HT-29 (cell line): Measurements from ENCODE around the gene GRM4. TPM values are rescaled to one million over a fixed set of nuclear protein-coding genes. Genes with fewer than 3 reads are reported as not detected.

Source experiments
- DNase-seq: peaks from one replicate; pipeline ENCODE4 v3.0.0-alpha.2; 2015; ENCODE audit warnings: low spot score
- total RNA-seq: library from RNA; depleted of rRNA; stranded (reverse); fragments of >200 nt; shearing (Covaris generic); gene quantifications from 2 replicates; pipeline ENCODE4 v1.2.3, GENCODE V29; 2014

GRM4 gene
- total RNA-seq, 1 experiment from 2014 or later: not detected

DNA sequence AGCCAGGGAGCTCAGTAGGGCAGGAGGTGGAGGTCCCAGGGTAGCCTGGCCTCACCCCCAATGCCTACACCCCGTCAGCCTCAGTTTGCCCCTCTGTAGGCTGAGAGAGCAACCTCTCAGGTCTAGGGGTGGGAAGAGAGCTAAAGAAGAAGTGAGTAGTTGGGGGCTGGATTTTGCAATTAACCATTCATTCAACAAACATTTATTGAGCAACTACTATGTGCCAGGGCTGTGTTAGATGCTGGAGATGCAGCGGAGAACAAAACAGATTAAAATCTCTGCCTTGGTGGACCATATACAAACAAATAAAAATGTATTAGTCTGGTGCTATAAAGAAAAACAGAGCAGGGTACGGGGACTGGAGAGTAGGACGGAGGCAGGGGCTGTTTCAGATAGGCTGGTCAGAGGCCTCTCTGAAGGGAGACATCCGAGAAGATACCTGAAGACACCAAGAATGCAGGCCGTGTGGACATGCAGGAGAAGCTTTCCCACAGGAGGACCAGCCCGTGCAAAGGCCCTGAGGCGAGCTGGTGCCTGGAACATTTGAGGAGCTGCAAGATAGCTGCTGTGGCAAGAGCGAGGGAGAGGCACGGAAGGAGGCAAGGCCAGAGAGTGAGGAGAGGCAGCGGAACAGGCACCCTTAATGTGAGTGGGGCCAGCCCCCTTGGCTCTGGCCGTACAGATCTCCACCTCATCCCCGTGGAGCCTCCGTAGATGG is 60.3 kb downstream of the GRM4 start:
- DNase-seq: no peak

DNA sequence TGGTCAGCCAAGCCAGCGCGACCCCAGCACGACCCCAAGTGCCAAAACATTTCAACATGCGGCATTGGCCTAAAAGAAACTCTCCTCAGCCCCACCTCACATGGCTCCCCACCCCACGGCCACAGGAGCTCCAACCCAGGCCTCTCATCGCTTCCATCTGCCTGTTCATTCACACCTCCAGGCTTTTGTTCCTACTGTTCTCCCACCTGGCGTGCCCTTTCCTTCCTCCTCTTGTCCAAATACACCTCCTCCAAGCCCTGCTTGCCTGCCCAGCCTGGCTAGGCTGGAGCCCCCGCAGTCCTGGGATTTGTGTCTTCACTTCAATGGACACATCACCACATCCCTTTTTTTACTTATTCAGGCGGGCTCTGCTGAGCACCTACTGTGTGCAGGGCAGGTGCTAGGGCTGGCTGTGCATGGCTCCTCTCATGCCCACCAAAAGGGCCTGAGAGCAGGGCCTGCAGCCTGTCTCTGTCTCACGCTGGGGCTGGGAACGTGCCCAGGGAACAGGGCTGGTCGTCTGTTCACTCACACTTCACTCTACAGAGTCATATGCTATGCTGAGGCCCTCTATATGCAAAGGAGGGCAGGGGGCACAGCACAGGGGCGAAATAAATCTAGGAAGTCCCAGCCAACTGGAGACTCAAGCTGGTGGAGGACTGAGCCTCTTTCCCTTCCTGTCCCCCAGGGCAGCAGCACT is 61.1 kb downstream of the GRM4 start:
- DNase-seq: no peak

- no peak for DNase-seq
Observed at GRCh38 chr6:34082864-34083626, 62.8 kb downstream of the GRM4 start.

DNA sequence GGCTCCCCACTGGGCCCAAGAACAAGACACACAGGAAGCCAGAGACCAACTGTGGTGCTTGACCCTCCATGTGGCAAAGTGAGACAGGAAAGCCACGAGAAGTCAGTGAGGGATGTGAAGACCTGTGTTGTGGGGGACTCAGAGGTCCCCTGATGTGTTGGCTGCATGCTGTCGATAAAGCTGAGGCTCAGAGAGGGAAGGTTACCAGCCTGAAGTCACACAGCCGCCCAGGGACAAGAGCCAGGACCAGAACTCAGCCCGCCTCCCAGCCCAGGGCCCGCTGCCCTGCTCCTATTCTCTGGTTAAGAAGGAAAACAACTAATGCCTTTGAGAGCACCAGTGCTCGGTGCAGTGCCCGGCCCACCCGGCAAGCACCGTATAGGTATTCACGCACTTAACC is 63.5 kb downstream of the GRM4 start:
- DNase-seq: no peak

DNA sequence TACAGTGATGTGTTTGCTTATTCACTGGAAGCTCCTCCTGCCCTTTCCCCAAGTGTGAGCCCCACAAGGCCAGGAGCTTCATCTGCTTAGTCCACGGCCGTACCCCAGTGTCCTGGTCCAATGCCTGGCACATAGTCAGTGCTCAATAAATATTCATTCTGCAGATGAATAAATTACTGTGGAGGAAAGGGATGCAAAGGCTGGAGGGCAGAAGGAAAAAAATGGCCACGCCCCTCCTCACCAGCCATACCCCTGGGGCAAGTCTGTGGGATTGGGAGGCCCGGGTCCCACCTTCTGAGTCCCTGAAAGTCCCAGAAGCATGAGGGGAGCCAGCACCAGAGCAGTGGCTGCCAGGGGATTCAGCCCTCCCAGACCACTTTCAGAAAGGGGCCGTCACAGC is 65.5 kb downstream of the GRM4 start:
- no peak for DNase-seq

DNA sequence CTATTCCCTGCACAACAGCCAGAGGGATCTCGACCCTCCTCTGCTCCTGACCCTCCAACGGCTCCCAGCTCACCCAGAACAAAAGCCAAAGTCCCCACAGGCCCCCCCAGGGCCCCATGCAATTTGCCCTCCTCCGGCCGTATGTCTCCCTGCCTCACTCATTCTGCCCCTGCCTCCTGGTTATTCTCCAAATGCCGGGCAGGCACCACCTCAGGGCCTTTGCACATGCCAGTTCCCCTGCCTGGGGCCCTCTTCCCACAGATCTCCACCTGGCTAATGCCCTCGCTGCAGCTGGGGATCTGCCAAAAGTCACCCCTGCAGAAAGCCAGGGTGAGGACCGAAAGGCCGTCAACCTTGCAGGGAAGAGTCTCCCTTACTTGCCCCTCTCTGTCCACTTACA is 66.0 kb downstream of the GRM4 start:
- no peak for DNase-seq

DNA sequence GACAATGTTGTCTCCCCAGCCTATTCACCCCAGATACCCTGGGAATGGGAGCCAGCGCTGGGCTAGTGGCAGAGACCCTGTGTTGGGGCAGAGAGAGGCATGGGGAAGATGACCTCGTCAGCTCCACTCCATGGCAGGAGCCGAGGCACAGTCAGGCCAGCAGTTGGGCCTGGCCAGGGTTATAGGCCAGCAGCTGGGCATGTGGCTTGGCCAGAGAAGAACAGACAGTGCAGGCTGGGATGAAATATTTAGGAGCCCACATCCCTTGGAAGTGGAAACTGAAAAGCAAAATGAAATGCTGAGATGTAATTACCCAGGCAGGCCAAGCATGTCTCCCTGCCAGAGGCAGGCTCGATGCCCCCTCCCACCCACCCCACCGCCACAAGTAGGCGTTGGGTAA is 70.0 kb downstream of the GRM4 start:
- no peak for DNase-seq

- DNase-seq: no peak
Observed at GRCh38 chr6:34074064-34074742, 71.7 kb downstream of the GRM4 start.

DNA sequence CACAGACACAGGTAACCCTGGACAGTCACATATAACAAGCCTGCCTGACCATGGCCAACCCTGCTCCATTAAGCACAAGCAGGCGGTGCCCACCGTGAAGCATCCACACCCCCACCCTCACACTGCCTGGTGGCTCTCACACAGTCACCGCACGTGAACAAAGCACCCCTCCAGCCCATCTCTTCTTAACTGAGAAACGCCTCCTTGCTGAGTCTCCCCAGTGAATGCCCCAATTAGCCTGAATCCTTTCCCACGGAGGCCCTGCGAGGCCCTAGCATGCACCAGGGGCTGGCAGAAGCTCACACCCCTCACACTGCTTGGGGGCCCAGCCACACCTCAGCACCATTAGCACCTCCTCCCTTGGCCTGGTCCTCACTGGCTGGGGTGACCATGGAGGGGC is 72.3 kb downstream of the GRM4 start:
- DNase-seq: no peak

- DNase-seq: no peak
Observed at GRCh38 chr6:34072727-34073126, 73.2 kb downstream of the GRM4 start.

DNA sequence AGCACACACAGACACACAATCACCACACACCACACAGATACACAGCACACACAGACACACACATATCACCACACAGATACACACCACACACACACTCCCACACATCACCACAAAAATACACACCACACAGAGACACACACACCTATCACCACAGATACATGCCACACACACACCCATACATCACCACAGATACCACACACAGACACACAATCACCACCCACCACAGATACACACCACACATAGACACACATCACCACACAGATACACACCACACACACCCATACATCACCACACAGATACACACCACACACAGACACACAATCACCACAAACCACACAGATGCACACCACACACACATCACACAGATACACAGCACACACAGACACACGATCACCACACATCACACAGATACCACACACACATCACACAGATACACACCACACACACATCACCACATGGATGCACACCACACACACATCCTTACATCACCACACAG is 74.0 kb downstream of the GRM4 start:
- no peak for DNase-seq

- DNase-seq: no peak
Observed at GRCh38 chr6:34071136-34071883, 74.6 kb downstream of the GRM4 start.

GRCh38 chr6:34070315-34071135 is 75.4 kb downstream of the GRM4 start:
- DNase-seq: no peak

- DNase-seq: no peak
Observed at GRCh38 chr6:34068462-34069044, 77.3 kb downstream of the GRM4 start.

DNA sequence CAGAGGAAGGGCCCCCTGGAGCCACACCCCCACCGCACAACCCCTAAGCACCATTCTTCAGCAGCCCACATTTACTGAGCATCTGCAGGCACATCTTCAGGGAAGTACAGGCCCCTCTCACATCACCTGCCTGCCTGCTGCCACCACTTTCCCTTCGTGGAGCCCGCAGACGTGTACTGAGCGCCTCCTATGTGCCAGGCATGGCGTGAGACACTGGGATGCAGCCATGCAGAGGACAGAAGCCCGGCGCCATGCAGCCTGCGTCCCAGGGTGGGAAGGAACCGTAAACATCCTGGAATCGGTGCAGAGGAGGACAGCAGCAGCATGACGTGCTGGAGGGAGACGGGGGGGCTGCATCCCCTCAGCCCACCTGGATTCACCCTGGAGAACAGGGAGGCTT is 78.1 kb downstream of the GRM4 start:
- DNase-seq: peak; percentile 18

GRCh38 chr6:34066772-34067770 is 78.8 kb downstream of the GRM4 start:
- no peak for DNase-seq

DNA sequence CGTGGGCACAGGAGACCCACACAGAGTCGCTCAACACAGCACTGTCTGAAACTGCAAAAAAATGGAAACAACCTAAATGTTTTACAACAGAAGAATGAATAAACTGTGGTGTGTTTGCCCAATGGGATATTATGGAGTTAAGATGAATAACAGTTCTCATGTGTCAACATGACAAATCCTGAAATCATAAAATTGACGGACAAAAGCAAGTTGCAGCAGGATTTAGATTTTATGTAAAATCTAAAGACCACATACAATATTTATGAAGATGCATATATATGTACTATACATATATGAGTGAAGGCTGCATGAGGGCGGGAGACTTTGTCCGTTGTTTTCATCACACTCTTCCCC is 79.7 kb downstream of the GRM4 start:
- DNase-seq: no peak

DNA sequence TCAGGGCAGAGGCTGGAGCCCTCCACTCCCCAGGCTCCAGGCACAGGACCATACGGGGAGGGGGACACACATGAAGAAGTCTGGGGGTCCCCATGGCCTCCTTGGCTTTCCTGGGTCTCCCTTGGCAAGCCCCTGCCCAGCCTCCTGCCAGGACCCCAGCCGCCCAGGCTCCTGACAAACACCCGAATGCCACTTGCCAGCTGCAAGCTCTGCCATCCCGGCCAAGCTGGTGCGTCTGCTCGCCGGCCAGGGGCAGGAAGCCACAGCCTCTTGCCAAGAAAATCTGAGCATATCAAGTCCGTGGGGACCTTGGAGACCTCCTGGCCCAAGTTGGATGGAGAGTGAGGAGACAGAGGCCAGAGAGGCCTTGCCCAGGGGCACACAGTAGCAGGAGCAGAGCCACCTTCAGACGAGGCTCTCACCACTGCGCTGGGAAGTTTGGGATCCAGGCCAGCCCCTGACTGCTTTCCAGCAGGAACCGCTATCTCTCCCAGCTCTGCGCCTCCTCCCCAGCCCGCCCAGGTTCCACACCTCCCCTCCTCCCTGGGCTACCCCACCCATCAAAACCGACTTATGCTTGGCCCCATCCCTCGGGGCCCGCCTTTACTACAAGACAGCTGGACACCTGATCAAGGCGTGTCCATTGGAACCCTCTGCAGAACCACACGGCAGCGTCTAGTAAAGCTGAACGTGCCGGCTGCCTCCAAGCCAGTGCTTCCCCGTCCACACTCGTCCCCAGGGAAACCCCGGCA is 80.2 kb downstream of the GRM4 start:
- DNase-seq: no peak
